Measurements from ENCODE around the gene CD33.

CD33 gene

DNA sequence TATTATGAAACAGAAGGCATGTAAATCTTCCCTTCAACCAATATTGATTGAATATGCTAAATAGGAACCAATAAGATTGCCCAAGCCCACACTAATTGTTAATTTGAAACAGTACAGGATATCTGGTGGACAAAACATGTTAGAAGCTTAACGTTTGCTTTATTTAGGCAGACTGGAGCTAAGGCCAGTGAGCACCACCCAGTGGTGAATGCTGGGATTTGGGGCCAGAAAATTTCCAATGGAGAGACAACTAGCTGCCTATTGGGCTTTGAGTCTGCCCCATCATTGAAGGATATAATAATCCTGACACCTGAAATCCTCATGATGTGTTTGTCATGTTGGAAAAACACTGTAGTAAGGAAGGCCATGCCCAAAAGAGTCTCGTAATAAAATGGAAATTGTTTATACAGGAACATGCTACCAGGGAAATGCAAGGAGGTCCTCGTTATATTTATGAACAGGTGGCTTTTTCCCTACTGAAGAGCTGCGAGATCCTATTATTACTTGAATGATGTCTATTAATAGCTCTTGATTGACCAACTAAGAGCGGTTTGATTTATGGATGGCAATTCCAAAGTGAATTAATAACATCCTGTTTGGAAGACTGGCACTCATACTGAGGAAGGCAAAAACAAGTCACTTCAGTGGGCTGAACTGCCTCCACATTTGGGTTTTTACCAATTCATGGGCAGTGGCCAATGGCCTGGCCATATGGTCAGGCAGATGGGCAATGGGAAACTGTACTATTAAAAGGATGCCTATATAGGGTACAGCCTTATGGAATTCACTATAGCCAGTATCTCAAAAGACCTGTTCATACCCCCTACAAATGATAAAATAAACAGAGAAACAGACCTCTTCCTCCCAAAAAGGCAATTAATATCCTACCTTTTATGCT, 34.7 kb downstream of the CD33 start:
- peak; percentile 18 for DNase-seq (ENCODE audit: low read depth)

DNA sequence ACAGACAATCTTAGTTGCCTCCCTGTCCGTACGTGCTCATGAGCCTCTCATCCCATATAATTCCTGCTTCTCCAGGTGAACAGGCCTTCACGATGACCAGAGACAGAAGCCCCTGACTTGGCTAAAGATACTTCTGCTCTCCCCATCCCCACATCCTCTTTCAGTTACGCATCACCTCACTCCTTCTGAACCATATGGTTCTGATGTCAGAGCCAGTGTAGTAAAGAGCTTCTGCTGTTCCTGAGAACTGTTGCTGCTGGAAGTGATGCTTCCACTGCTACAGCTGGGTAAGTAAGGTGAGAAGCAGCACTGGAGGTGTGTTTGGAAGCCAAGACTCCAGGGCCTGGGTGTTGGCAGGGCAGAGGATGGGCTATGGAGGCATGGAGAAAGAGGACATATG, 38.9 kb downstream of the CD33 start:
- no peak for DNase-seq (ENCODE audit: low read depth)

DNA sequence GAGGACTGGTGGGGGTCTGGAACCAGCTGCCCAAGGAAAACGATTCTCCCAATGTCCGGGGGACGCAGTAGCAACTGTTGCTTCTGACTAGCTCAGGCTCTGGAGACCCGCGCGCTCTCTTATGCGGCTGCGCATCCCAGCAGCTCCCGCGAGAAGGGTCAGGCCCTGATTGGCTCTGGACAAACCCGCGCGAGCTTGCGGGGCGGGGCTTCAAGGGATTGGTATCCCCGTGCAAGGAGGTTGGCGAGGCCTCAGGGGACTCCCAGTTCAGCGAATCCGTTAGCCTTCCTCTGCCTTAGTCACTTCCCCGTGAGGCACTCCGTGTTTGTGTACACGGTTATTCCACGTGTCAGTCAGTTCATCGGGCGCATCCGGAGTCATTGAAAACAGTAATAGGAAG, 46.2 kb downstream of the CD33 start:
- no peak for DNase-seq (ENCODE audit: low read depth)

DNA sequence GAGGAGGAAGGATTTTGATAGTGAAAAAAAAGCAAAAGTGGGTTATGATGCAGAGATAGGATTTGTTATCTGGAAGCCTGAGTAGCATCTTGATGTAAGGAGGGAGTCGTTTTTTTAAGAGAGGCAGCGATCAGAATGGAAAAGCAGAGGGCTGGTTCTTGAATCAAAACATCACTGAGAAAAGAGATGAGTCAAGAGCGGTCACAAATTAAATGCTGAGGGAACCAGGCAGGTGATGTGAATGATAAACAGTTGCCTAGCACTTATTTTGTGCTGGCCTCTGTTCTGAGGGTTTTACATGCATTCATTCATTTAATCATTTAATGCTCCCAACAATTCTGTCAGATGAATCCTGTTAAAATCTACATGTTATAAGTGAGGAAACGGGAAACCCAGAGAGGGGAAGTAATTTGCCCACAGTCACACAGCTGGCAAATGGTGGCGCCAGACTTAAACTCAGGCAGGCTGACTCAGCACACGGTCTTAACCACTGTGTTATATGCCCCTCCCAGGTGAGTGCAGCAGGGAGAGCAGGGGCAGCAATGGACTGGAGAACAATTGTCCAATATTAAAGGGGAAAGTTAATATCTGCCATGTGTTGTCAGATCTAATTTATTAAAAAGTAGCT, 47.4 kb downstream of the CD33 start:
- DNase-seq (ENCODE audit: low read depth) = no peak

DNA sequence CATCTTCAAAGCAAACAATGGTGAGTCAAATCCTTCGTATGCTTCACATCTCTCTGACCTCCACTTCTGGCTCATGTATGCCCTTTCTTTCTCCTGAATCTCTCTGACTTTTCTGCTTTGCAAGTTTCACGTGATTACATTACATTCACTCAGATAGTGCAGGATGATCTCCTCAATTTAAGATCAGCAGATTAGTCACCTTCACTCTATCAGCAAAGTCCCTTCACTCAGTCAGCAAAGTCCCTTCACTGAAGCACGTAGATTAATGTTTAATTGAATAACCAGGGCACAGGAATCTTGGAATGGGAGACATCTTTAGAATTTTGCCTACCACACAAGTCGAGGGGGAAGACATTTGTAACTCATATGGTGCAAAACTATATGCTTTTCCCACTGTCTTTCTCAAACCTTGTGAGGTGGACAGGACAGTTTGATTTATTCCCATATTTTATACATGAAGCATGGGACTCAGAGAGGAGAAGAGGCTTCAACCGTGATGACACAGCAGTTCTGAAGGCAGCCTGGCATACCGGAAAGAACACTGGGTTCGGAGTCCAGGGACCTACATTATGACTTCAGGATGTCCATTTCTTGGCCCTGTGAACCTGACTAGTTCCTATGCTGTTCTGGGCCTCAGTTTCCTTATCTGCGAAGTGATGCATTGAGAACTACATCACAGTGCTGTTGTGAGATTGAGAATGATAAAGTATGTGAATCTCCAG, 49.3 kb downstream of the CD33 start:
- no peak for DNase-seq (ENCODE audit: low read depth)

DNA sequence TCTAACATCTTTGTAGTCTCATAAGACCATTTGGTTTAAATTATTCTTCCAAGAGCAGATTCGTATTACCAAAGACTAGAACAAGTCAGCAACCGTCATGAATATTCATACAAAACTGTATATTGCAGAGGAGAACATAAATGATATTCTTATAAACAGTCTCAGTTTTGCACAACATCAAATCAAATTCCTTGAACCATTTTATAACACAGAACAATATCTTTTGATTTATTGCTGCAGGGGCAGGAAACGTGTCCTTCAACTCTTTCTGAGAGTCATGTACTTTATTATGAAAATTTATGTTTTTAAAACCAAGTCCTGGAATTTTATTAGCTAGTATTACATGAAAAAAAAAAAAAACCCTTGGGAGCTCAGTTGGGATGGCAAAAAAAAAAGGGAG, 52.2 kb downstream of the CD33 start:
- DNase-seq (ENCODE audit: low read depth) = no peak

DNA sequence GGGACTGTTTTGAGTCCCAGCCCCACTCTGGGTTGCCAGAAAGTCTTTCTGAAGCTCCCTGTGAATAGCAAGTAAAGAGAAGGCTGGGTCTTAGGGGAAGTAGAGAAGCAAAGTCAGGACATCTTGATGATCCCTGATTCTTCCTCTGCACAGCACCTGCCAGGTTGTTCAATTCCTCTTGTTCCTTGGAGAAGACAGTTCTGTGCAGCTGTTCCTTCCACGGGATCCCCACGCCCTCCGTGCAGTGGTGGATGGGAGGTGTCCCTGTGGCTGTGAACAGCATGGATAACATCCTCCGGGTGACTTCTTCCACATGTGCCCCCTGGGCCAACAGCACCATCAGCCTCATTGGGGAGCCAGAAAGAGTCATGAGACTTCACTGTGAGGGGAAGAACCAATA, 57.5 kb downstream of the CD33 start:
- no peak for DNase-seq (ENCODE audit: low read depth)

DNA sequence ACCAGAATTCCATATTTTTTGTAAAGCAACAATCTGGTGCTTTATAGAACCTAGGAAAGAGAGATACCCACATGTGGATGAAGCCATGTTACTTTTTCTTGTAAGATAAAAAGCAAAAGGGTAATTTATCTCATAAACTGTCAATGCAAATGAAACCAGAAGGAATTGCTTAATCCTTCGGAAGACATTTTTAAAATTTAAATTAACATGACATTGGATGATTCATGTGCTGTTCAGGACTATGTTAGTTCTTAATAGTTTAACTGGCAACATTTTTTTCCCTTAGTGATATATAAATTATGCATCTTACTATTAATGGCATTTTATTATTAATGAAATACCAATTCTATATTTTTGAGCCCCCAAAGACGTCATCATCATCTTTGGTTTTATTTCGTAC, 60.8 kb downstream of the CD33 start:
- no peak for DNase-seq (ENCODE audit: low read depth)
